Epithelial cell of esophagus (primary cell): ENCODE data around the gene MTFMT.

Source experiments
- DNase-seq: peaks from one replicate; pipeline ENCODE4 v3.0.0; 2010; ENCODE audit warnings: low read depth
- H3K4me3 ChIP-seq: 2 replicates; pipeline ENCODE4 v1.5.1; 2011; ENCODE audit warnings: mild to moderate bottlenecking, low read length, control low read depth
- TF ChIP-seq, protein P1 (sequence below): IDR thresholded peaks from 2 replicates; pipeline ENCODE4 v1.5.1; 2011; ENCODE audit warnings: low read depth, mild to moderate bottlenecking, low read length, control low read depth, inconsistent platforms; ENCODE audit not compliant: insufficient read depth; ENCODE audit errors: missing control alignments

Gene MTFMT

GRCh38 chr15:65059931-65060596 is 30.6 kb upstream of the MTFMT start:
- H3K4me3 ChIP-seq = no peak overlapping the region
- DNase-seq = no peak
- TF ChIP-seq, protein P1, sequence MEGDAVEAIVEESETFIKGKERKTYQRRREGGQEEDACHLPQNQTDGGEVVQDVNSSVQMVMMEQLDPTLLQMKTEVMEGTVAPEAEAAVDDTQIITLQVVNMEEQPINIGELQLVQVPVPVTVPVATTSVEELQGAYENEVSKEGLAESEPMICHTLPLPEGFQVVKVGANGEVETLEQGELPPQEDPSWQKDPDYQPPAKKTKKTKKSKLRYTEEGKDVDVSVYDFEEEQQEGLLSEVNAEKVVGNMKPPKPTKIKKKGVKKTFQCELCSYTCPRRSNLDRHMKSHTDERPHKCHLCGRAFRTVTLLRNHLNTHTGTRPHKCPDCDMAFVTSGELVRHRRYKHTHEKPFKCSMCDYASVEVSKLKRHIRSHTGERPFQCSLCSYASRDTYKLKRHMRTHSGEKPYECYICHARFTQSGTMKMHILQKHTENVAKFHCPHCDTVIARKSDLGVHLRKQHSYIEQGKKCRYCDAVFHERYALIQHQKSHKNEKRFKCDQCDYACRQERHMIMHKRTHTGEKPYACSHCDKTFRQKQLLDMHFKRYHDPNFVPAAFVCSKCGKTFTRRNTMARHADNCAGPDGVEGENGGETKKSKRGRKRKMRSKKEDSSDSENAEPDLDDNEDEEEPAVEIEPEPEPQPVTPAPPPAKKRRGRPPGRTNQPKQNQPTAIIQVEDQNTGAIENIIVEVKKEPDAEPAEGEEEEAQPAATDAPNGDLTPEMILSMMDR = no peak

GRCh38 chr15:65059369-65059750 is 29.9 kb upstream of the MTFMT start:
- DNase-seq = no peak

DNA sequence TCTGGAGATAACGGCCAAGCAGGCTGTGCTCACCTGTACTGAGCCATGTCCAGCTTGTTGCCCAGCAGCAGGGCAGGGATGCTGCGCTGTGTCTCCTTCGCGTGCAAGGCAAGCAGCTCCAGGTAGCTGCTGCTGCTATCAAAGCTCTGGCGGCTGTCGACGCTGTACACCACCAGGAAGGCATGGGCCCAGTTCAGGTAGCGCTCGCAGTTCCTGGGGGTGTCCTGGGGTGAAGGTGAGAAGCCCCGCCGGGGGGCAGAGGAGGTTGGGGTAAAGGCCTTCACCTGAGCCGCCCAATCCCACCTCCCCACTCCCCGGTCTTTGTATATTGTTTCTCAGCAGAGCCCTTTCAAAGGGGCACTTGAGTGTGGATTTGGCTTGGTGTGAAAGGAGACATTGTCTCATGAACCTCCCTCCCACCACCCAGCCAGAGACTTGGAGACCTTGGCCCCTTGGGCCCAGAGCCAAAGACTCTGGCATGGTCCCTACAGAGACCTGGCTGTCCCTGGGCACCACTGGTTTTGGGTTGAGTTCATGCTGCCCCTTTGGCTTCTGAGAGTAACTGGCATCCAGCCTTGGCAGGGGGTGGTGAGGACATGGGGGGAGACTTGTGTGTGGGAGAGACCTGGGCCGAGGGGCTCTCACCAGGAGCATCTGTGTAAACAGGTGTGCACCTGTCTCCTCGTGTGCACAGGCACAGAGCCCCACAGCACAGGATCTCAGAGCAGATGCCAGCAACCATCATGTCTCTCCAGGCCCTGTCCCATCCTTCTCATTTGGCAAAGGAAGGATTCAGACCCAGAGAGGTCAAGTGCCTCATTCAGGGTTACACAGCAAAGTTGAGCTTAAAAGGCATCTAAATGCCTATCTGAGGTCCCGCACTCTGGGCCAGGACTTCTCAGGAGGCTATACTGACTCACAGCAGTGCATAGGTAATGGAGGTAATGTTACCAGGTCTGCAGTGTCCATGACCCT is 29.2 kb upstream of the MTFMT start:
- TF ChIP-seq, protein P1 = no peak
- no peak for DNase-seq
- no peak overlapping the region for H3K4me3 ChIP-seq

More at GRCh38 chr15:65059369-65059750, 29.9 kb upstream of the MTFMT start:
- H3K4me3 ChIP-seq = no peak overlapping the region
- TF ChIP-seq, protein P1 = no peak

GRCh38 chr15:65057549-65057940 is 28.1 kb upstream of the MTFMT start:
- TF ChIP-seq, protein P1 = no peak
- H3K4me3 ChIP-seq = no peak overlapping the region
- no peak for DNase-seq

DNA sequence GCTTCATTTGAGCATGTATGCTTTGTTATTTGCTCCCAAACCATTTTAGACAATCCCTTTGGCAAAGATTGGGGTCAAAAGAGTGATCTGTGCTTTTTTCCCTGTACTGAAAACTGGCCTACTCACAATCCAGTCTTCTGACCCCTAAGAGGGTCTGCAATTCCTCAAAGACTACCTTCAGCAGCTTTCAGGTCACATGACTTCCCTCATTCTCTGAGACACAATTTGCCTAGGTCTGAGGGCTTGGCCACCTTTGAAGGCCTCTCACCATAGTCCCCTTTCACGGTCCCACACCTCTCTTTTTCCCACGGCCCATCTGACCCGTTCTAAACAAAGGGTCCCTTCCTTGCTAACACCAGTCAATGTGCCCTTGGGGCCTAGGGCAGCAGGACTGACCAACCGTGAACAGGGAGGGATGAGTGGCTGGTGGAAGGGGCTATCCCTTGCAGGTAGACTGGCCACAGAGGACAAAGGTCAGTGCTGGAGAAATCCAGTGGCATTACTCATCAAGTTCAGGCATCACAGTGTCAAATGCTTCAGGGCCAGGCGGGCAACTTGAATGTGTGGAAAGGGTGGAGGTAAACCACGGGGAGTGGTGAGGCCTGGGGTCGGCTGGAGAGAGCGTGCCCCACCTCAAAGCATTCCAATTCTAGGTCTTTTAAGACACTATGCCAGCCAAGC is 27.6 kb upstream of the MTFMT start:
- H3K4me3 ChIP-seq = no peak overlapping the region
- TF ChIP-seq, protein P1 = no peak
- peak; percentile 13 for DNase-seq

- no peak overlapping the region for H3K4me3 ChIP-seq
- TF ChIP-seq, protein P1 = no peak
- DNase-seq = no peak
Measured at GRCh38 chr15:65056106-65056505, 26.7 kb upstream of the MTFMT start.
